Neural cell (in vitro differentiated cells): ENCODE data around the gene CASP10. TPM values are rescaled to one million over a fixed set of nuclear protein-coding genes. Genes with fewer than 3 reads are reported as not detected.

Source experiments
- H2AFZ ChIP-seq: fragments of 200-600, 300-800 bp; sonication (generic), shearing (Covaris generic); 2 replicates; pipeline ENCODE4 v1.6.0; 2014; ENCODE audit warnings: low read depth, mild to moderate bottlenecking, antibody characterized with exemption, low read length, moderate library complexity
- H3F3A ChIP-seq: fragments of 200-600 bp; shearing (Covaris generic); 2 replicates; pipeline ENCODE4 v1.6.1; 2016; ENCODE audit warnings: mild to moderate bottlenecking, moderate library complexity, mixed read lengths, antibody characterized with exemption, low read length; ENCODE audit not compliant: insufficient read depth, poor library complexity, severe bottlenecking
- H3K27ac ChIP-seq: fragments of 200-600, 300-800 bp; sonication (generic), shearing (Covaris generic); 2 replicates; pipeline ENCODE4 v1.5.1; 2014; ENCODE audit warnings: mild to moderate bottlenecking, low read length, moderate library complexity
- H3K27me3 ChIP-seq: fragments of 300-800, 200-600 bp; sonication (generic), shearing (Covaris generic); 2 replicates; pipeline ENCODE4 v1.6.0; 2014; ENCODE audit warnings: mild to moderate bottlenecking, low read depth, low read length, moderate library complexity; ENCODE audit not compliant: insufficient read depth
- H3K36me3 ChIP-seq: fragments of 300-800, 200-600 bp; sonication (generic), shearing (Covaris generic); 2 replicates; pipeline ENCODE4 v1.5.1; 2014; ENCODE audit warnings: mild to moderate bottlenecking, antibody characterized with exemption, low read length, moderate library complexity; ENCODE audit not compliant: insufficient read depth
- H3K4me2 ChIP-seq: fragments of 300-800, 200-600 bp; sonication (generic), shearing (Covaris generic); 2 replicates; pipeline ENCODE4 v1.6.0; 2014; ENCODE audit warnings: mild to moderate bottlenecking, low read length
- H3K4me3 ChIP-seq: fragments of 300-800, 200-600 bp; sonication (generic), shearing (Covaris generic); 2 replicates; pipeline ENCODE4 v1.5.1; 2014; ENCODE audit warnings: mild to moderate bottlenecking, low read length, moderate library complexity
- H3K79me2 ChIP-seq: fragments of 200-600 bp; shearing (Covaris generic); replicated peaks from 2 replicates; pipeline ENCODE4 v1.6.0; 2014; ENCODE audit warnings: mild to moderate bottlenecking, low read length, moderate library complexity; ENCODE audit not compliant: insufficient read depth
- H3K9ac ChIP-seq: fragments of 300-800, 200-600 bp; sonication (generic), shearing (Covaris generic); 2 replicates; pipeline ENCODE4 v1.6.1; 2016; ENCODE audit warnings: mild to moderate bottlenecking, low read length, mixed read lengths
- H3K9me2 ChIP-seq: fragments of 200-600 bp; shearing (Covaris generic); 2 replicates; pipeline ENCODE4 v1.6.1; 2016; ENCODE audit warnings: mild to moderate bottlenecking, low read length, mixed read lengths; ENCODE audit not compliant: insufficient read depth
- H3K9me3 ChIP-seq: fragments of 200-600, 300-800 bp; sonication (generic), shearing (Covaris generic); 2 replicates; pipeline ENCODE4 v1.6.1; 2016; ENCODE audit warnings: mild to moderate bottlenecking, mixed run types, low read length, moderate library complexity, mixed read lengths
- H4K20me1 ChIP-seq: fragments of 200-600 bp; shearing (Covaris generic); 2 replicates; pipeline ENCODE4 v1.6.1; 2016; ENCODE audit warnings: mild to moderate bottlenecking, mixed run types; ENCODE audit not compliant: insufficient read depth
- EZH2 ChIP-seq: fragments of 200-600, 300-800 bp; shearing (Covaris generic), sonication (generic); IDR thresholded peaks from 2 replicates; pipeline ENCODE4 v1.6.1; 2014; ENCODE audit warnings: antibody characterized with exemption, low read length, borderline replicate concordance, mild to moderate bottlenecking; ENCODE audit not compliant: insufficient read depth, poor library complexity, severe bottlenecking
- MXI1 ChIP-seq: fragments of 450-650 bp; conservative IDR thresholded peaks from 2 replicates; pipeline ENCODE4 v1.6.1; 2014; ENCODE audit warnings: antibody characterized with exemption, mild to moderate bottlenecking; ENCODE audit not compliant: poor library complexity, severe bottlenecking
- POLR2AphosphoS5 ChIP-seq: IDR thresholded peaks from 2 replicates; pipeline ENCODE4 v1.6.1; 2012
- RAD21 ChIP-seq: fragments of 450-650 bp; conservative IDR thresholded peaks from 2 replicates; pipeline ENCODE4 v1.6.1; 2014; ENCODE audit warnings: antibody characterized with exemption, mild to moderate bottlenecking, moderate library complexity
- REST ChIP-seq: IDR thresholded peaks from 2 replicates; pipeline ENCODE4 v1.6.1; 2012; ENCODE audit warnings: borderline replicate concordance
- SMC3 ChIP-seq: fragments of 450-650 bp; conservative IDR thresholded peaks from 2 replicates; pipeline ENCODE4 v1.6.1; 2014; ENCODE audit warnings: antibody characterized with exemption, mild to moderate bottlenecking, moderate library complexity; ENCODE audit not compliant: poor library complexity
- TAF1 ChIP-seq: IDR thresholded peaks from 2 replicates; pipeline ENCODE4 v1.6.1; 2012; ENCODE audit warnings: low read depth
- polyA plus RNA-seq: library from polyadenylated mRNA; depleted of rRNA; stranded (reverse); fragments of >200 nt; gene quantifications from 2 replicates; pipeline ENCODE4 v1.2.3, GENCODE V29; 2014
- TF ChIP-seq, protein P1 (sequence below): fragments of 450-650 bp; IDR thresholded peaks from 2 replicates; pipeline ENCODE4 v1.5.1; 2014; ENCODE audit warnings: antibody characterized with exemption, mild to moderate bottlenecking, moderate library complexity; ENCODE audit not compliant: poor library complexity, severe bottlenecking

CASP10 gene
- polyA plus RNA-seq, 1 donor from 2014 or later, result not detected

- TF ChIP-seq EZH2, result no peak
- TF ChIP-seq TAF1, result no peak
Observed at GRCh38 chr2:201156640-201157039, 26.3 kb upstream of the CASP10 start (continued).

DNA sequence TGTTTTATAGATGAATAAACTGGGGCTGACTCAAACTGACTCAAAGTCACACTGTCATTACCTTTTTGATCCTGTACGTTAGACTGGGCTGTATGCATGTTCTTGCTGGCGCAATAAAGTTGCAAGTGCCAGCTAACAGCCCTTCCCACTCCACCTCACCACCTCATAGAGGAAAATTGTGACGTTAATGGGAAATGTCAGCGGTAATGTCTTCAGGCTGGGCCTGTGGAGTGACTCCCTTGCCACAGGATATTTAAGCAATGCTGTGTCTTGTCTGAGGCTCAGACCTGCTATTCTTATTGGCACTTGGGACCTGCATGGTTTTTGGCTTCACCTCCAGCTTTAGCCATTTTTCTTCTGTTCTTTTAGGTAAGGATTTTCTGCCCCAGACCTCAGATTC, 25.2 kb upstream of the CASP10 start:
- H3K27me3 ChIP-seq, result no peaks in the 10 kb centered on the region
- H3K9ac ChIP-seq, result no peak overlapping the region
- no peaks in the 10 kb centered on the region for H4K20me1 ChIP-seq
- no peak overlapping the region for H3K27ac ChIP-seq
- H3K4me3 ChIP-seq, result no peak overlapping the region
- H3K9me3 ChIP-seq, result no peaks in the 10 kb centered on the region
- H3K36me3 ChIP-seq, result no peaks in the 10 kb centered on the region
- no peak for TF ChIP-seq RAD21
- TF ChIP-seq TAF1, result no peak
- TF ChIP-seq REST, result no peak
- TF ChIP-seq, protein P1, sequence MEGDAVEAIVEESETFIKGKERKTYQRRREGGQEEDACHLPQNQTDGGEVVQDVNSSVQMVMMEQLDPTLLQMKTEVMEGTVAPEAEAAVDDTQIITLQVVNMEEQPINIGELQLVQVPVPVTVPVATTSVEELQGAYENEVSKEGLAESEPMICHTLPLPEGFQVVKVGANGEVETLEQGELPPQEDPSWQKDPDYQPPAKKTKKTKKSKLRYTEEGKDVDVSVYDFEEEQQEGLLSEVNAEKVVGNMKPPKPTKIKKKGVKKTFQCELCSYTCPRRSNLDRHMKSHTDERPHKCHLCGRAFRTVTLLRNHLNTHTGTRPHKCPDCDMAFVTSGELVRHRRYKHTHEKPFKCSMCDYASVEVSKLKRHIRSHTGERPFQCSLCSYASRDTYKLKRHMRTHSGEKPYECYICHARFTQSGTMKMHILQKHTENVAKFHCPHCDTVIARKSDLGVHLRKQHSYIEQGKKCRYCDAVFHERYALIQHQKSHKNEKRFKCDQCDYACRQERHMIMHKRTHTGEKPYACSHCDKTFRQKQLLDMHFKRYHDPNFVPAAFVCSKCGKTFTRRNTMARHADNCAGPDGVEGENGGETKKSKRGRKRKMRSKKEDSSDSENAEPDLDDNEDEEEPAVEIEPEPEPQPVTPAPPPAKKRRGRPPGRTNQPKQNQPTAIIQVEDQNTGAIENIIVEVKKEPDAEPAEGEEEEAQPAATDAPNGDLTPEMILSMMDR, result no peak
- no peak for TF ChIP-seq POLR2AphosphoS5
- no peak for TF ChIP-seq MXI1
- H3K79me2 ChIP-seq, result no peaks in the 10 kb centered on the region
- H2AFZ ChIP-seq, result no peak overlapping the region
- H3K4me2 ChIP-seq, result no peak overlapping the region
- no peaks in the 10 kb centered on the region for H3K9me2 ChIP-seq
- H3F3A ChIP-seq, result no peaks in the 10 kb centered on the region

DNA sequence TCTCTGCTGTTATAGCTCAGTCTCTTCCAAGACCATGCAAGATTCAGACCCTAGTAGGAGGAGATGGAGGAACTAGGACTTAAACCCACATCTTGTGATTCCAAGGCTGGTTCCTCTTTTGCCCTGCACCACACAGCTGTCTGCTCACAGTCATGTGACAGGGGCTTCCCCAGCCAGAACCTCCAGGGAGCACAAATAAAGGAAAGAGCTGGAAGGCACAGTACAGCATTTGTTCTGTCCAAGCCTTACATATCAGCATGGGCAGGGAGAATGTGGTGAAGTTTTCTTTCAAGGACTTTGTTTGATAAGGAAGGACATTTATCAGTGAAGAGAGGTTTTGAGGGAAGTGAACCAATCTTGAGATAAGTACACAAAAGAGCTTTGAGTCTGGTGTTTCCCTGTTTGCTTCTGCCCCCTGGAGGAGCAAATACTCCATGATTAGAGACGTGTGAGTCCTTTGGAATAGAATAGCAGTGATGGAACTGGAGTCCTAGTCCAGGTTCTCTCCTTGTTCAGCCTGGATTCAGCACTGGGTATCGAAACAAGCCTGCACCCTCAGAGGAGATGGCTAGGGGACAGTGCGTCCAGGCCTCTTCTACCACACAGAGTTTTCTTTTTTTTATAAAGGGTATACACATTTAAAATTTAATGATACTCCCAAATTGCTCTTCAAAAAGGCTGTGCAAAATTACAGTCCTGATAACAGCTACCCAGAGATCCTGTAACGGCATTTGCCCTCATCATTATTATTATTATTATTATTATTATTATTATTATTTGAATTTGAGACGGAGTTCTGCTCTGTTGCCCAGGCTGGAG, 24.6 kb upstream of the CASP10 start:
- H3K4me2 ChIP-seq, result no peak overlapping the region
- TF ChIP-seq REST, result no peak
- TF ChIP-seq, protein P1, result peak; percentile 58
- TF ChIP-seq POLR2AphosphoS5, result no peak
- peak; percentile 48 for TF ChIP-seq SMC3
- TF ChIP-seq RAD21, result peak; percentile 45
- H4K20me1 ChIP-seq, result no peaks in the 10 kb centered on the region
- no peaks in the 10 kb centered on the region for H3K9me2 ChIP-seq
- no peak overlapping the region for H3K27ac ChIP-seq
- no peaks in the 10 kb centered on the region for H3K79me2 ChIP-seq
- H3K36me3 ChIP-seq, result no peaks in the 10 kb centered on the region
- no peaks in the 10 kb centered on the region for H3K27me3 ChIP-seq
- H3K9ac ChIP-seq, result no peak overlapping the region
- no peak overlapping the region for H2AFZ ChIP-seq
- H3F3A ChIP-seq, result no peaks in the 10 kb centered on the region
- no peaks in the 10 kb centered on the region for H3K9me3 ChIP-seq
- no peak overlapping the region for H3K4me3 ChIP-seq
